ENCODE results near the gene ZNF23.

ZNF23 gene

DNA sequence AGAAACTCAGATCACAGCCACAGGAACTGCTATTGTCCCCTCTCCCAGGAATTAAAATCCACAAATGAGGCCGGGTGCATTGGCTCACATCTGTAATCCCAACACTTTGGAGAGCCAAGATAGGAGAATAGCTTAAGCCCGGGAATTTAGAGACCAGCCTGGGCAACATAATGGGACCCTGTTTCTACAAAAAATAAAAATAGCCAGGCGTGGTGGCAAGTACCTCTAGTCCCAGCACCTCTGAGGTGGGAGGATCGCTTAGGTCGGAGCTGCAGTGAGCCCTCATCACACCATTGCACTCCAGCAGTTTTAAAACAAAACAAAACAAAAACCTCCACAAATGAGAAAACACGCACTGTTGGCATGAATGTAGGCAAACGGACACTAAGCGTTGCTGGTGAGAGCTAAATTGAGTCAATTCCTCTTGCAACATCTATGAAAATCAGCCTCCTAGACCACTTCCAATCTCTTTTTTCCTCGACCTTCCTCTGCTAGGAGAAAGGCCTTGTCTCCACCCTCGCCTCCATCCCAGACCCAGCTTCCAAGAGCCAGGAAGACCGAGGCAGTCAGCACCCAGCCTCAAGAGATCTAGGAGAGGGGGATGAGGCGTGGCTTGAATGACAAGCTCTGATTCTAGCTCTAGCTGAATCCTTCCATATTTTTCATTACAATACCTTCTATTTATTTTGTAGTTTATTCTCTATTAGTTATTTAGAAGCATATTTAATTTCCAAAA lies 35.0 kb downstream of the ZNF23 start:
- H3K27ac ChIP-seq, result no peak overlapping the region
- TF ChIP-seq, protein P1, sequence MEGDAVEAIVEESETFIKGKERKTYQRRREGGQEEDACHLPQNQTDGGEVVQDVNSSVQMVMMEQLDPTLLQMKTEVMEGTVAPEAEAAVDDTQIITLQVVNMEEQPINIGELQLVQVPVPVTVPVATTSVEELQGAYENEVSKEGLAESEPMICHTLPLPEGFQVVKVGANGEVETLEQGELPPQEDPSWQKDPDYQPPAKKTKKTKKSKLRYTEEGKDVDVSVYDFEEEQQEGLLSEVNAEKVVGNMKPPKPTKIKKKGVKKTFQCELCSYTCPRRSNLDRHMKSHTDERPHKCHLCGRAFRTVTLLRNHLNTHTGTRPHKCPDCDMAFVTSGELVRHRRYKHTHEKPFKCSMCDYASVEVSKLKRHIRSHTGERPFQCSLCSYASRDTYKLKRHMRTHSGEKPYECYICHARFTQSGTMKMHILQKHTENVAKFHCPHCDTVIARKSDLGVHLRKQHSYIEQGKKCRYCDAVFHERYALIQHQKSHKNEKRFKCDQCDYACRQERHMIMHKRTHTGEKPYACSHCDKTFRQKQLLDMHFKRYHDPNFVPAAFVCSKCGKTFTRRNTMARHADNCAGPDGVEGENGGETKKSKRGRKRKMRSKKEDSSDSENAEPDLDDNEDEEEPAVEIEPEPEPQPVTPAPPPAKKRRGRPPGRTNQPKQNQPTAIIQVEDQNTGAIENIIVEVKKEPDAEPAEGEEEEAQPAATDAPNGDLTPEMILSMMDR (conservative IDR thresholded peaks at IDR 0.05), result no peak

DNA sequence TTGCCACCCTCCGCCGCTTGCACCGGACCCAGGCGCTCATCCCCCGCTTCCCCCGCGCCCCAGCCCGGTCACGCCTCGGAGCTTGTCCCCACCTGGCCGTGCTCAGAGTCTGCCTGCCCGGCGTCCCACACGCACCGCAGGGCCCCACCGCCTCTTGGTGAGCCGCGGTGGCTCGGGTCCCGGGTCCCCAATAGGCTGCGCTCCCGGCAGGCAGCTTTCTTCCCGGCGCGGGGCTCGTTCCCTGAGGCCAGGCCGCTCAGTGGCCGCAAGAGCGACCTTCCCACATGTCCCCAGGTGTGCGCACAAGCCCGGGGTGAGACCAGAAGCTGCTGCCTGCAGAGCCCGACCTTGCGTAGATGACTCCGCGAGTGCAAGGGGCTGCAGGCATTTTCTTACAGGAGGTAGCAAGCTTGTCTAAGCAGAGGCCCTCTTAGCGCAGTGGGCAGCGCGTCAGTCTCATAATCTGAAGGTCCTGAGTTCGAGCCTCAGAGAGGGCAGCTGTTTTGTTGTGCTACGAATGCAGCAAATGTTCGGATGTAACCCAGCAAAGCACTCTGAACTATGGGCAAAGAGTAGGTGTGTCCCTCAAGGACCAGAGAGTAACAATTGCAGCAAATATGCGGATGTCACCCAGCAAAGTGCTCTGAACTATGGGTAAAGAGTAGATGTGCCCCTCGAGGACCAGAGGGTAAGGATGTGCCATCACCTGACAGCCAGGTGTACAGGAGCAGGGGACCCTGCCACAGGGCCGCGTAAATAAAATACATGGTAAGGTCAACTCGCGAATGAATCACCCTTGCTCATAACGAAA lies 35.8 kb downstream of the ZNF23 start:
- TF ChIP-seq, protein P1 (conservative IDR thresholded peaks at IDR 0.05), result no peak
- H3K27ac ChIP-seq, result no peak overlapping the region

DNA sequence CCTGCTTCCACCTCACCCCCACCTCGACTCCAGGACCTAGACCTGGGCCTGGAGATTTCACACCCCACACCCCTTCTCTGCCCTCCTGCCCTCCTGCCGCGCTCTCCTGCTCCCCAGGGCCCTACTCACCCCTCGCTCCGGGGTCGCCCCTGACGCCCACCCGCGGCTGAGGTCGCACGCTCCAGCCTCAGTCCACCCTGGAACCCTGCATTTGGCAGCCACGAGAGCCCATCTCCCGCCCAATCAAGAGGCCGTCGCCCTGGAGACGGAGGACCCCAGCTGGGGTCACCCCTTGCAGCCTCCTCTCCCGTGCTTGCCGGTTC lies 36.3 kb downstream of the ZNF23 start:
- H3K27ac ChIP-seq, result no peak overlapping the region
- TF ChIP-seq, protein P1 (conservative IDR thresholded peaks at IDR 0.05), result no peak

DNA sequence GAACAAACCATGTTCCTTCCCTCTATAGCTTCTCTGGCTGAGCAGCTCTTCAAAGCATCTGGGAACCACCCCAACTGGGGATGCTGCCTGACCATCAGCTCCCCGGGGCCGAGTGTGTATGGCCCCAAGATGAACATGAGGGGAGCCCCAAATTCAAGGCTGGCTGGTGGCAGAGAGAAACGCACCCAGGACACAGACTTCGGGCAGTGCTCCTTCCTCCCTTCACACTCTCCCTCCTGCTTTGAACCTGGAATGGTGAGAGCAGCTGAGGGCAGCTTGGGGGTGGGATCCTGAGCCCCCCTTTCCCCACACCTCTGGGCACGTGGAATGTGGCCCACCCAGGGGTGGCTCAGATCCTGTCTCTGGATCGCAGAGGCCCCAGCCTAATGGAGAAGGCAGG lies 37.4 kb downstream of the ZNF23 start:
- TF ChIP-seq, protein P1 (conservative IDR thresholded peaks at IDR 0.05), result no peak
- no peak overlapping the region for H3K27ac ChIP-seq

DNA sequence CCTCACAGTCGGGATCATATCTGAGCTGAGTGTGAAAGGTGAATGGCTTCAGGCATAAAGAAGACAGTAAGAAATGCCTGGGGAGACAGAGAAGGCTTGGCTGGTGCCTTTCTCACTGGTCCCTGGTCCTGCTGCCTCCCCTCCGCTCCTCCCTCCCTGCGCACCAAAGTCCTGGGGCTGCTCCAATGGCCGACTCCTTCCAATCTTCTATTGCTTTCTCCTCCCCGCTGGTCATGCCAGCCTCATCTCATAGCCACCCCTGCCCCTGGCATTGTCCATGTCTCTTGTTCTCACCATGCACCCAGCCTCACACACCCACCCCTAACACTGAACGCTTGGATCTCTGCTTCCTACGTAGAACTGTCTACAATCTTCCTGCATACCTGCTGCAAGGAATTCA lies 38.2 kb downstream of the ZNF23 start:
- TF ChIP-seq, protein P1 (conservative IDR thresholded peaks at IDR 0.05), result no peak
- H3K27ac ChIP-seq, result no peak overlapping the region

DNA sequence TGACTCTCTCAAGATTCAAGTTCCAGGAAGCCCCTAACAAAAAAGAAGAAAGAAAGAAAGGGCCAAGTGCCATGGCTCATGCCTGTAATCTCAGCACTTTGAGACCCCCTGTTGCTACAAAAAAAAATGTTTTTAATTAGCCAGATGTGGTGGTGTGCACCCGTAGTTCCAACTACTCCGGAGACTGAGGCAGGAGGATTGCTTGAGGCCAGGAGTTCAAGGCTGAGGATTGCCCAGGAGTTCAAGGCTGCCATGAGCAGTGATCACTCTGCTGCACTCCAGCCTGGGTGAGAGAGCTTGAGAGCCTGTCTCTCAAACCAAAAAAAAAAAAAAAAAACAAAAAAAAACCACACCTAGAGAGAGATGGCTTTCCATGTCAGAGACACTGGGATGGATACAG lies 39.0 kb downstream of the ZNF23 start:
- TF ChIP-seq, protein P1 (conservative IDR thresholded peaks at IDR 0.05), result no peak
- no peak overlapping the region for H3K27ac ChIP-seq

DNA sequence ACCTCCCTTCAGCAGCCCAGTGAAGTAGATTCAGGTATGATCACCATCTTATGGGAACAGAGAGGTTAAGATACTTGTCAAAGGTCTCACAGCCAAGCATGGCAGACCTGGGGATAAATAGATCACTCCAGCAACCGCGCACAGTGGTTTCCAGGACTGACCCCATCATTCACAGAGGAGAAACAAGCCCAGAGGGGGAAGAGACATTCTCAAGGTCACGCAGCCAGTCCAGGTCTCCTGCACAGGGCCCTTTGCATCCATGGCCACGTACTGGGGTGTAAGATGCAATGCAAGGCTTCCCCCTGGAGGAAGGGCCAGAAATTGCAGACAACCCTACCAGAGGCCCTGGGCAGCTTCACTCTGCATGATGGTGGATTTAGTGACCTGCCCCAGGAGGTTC lies 40.1 kb downstream of the ZNF23 start:
- no peak overlapping the region for H3K27ac ChIP-seq
- TF ChIP-seq, protein P1 (conservative IDR thresholded peaks at IDR 0.05), result peak; percentile 55
